SK-N-SH (cell line): ENCODE measurements around the gene MRPL57.

Source experiments
- CTCF ChIP-seq: fragments of 200-600 bp; sonication (generic); IDR thresholded peaks from 2 replicates; pipeline ENCODE4 v1.6.1; 2017; ENCODE audit warnings: antibody characterized with exemption, mild to moderate bottlenecking, moderate library complexity
- GABPA ChIP-seq: IDR thresholded peaks from 2 replicates; pipeline ENCODE4 v1.4.0; 2012; ENCODE audit warnings: low read depth, mild to moderate bottlenecking
- JUND ChIP-seq: IDR thresholded peaks from 2 replicates; pipeline ENCODE4 v1.4.0; 2012
- MAX ChIP-seq: IDR thresholded peaks from 2 replicates; pipeline ENCODE4 v1.4.0; 2012; ENCODE audit warnings: low read depth
- PBX3 ChIP-seq: IDR thresholded peaks from 2 replicates; pipeline ENCODE4; 2012
- POLR2AphosphoS5 ChIP-seq: IDR thresholded peaks from 2 replicates; pipeline ENCODE4 v1.6.1; 2012; ENCODE audit warnings: low read depth, low read length
- RAD21 ChIP-seq: IDR thresholded peaks from 2 replicates; pipeline ENCODE4 v1.6.1; 2012; ENCODE audit warnings: mild to moderate bottlenecking, low read length
- RFX5 ChIP-seq: IDR thresholded peaks from 2 replicates; pipeline ENCODE4 v1.6.1; 2012; ENCODE audit warnings: mild to moderate bottlenecking, improper control_type of control experiment, low read length
- SMC3 ChIP-seq: IDR thresholded peaks from 2 replicates; pipeline ENCODE4 v1.6.1; 2012; ENCODE audit warnings: low read depth, low read length, improper control_type of control experiment
- USF2 ChIP-seq: fragments of 150-350 bp; IDR thresholded peaks from 2 replicates; pipeline ENCODE4 v1.6.1; 2017; ENCODE audit warnings: antibody characterized with exemption, low read length, low read depth, borderline replicate concordance
- YY1 ChIP-seq: IDR thresholded peaks from 2 replicates; pipeline ENCODE4 v1.4.0; 2012; ENCODE audit warnings: low read depth, mild to moderate bottlenecking

GRCh38 chr13:21133077-21133476 is 43.4 kb upstream of the MRPL57 start:
- no peak for TF ChIP-seq PBX3
- TF ChIP-seq CTCF = no peak
- TF ChIP-seq POLR2AphosphoS5 = no peak
- no peak for TF ChIP-seq RFX5
- no peak for TF ChIP-seq YY1
- TF ChIP-seq MAX = no peak
- no peak for TF ChIP-seq SMC3
- TF ChIP-seq USF2 = no peak
- no peak for TF ChIP-seq GABPA
- TF ChIP-seq RAD21 = no peak
- no peak for TF ChIP-seq JUND
